ENCODE measurements around the gene CCR9.
A peak's percentile ranks its signal among the peaks of the same experiment; 100 is the strongest.

Gene CCR9

DNA sequence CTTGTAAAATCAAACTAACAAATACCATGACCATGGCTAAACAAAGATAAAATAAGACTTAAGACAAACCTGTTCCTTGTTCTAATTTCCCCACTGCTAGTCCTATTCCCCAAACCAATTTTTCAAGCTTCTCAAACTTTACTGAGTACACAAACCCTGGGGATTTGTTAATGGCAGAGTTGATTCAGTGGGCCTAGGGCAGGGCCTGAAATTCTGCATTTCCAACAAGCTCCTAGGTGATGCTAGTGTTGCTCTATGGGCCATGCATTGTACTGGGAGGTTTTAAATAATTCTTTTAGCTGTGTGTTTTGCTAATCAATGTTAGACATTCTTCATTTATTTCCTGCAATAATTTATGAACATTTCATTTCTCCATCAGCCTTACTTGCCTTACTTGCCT, 13.3 kb upstream of the CCR9 start:
- DNase-seq (ENCODE audit: low spot score), result no peak

DNA sequence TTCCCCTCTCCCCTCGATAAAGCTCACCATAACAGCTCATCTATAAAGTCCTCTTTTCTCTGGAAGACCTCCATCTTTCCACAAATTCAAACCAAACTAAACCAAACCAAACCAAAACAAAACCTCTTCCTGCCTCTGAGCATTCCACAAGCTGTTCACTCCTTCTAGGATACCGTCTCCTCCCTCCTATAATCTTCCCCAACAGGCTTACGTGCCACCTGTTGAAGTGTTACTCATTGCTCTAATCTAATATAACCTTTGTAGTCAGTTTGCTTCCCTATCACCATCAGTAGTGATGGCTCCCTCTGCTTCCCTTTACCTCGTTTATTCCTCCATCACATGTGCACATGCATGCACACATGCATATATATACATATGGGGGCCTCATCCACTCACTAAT, 12.7 kb upstream of the CCR9 start:
- DNase-seq (ENCODE audit: low spot score), result no peak

DNA sequence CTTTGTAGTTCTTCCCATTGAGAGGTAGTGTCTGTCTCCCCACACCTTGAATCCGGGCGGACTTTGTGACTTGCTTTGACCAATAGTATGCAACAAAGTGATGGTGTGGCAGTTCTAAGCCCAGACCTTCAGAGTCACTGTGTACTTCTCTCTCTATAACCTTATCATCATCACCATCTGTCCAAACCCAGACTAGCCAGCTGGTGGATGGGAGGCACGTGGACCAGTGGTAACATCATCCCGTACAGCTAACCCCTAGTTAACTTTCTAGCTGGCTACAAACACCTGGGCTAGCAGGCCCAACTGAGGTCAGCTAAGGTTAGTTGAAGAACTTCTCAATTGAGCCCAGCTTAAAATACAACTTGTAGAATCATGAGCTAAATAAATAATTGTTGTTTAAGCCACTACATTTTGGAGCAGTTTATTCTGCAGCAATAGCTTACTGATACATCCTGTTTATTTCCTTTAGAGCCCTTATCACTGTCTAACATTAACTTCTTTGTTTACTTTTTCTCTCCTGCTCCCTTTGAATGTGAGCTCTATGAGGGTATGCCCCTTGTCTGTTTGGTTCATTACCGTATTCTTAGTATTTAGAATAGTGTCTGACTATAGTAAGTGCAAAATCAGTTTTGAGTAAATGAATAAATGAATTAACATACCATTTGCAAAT, 11.5 kb upstream of the CCR9 start:
- DNase-seq (ENCODE audit: low spot score), result no peak

DNA sequence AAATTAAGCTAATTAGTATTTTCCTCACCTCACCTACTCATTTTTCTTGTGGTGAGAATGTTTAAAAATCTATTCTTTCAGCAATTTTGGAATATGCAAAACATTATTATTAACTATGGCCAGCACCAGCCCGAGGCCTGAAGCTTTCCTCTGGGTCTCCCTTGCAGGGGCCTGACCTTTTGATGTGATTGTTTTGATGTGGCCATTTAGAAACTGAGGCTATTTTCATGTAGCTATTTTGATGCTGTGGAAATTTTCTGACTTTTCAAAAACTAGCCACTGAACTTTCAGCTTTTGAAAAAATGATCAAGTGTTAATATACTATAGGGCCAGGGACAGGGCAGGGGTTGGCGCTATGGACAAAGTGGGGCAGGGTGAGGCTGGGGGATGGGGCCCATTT, 8.2 kb upstream of the CCR9 start:
- DNase-seq (ENCODE audit: low spot score), result no peak

DNA sequence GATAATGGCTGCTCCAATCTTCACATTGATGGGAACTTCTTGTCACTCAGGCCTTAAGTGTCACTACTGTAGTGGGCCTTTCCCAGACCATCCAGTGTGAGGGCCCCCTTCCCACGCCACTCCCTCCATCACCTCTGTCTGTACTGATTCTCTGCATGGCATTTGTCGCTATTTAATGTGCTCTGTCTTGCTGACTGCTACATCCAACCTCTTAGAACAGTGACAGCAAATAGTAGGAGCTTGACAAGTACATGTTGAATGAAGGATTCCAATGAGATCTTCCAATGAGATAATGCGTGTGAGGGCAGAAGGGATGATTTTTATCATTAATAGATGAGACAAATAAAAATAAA, 5.6 kb upstream of the CCR9 start:
- no peak for DNase-seq (ENCODE audit: low spot score)

DNA sequence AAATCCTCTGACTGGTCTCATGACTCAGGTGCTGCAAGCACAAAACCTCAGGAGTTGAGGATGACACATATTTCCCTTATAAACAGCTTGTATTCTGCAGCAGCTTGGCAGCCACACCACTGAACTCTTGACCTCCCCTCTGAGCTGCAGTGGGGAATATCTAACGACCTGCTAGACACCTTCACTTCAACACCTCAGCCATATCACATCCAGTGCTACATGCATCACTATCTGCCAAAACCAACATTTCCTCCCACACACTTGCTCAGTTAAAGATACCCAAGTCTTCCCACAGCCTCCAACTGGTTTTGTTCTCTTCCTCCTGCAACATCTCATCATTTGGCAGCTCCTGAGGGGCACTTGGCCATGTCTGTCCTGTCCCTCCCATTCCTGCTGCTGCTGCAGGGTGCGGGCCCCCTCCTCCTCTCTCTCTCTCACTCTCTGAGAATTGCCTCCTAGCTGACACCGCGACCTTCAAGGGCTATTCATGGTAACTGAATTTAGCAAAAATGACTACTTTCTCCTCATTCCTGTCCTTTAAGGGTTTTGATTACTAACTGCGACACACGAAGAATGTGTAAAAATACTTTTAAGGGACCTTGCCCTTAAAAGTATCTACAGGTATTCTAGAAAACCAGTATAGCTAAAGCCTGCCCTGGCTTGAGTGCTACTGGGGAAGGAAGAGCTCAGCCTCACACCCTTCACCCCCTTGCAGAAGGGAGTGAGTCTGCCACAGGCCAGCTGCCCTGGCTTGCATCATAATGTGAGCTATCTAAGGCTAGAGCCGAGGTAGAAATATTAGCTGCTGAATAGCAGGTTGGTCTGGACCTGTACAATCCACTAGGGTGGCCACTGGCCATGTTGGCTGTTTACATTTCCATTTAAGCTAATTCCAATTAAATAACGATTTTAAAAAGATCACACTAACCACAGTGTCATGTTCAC, 5.0 kb upstream of the CCR9 start:
- DNase-seq (ENCODE audit: low spot score), result no peak

DNA sequence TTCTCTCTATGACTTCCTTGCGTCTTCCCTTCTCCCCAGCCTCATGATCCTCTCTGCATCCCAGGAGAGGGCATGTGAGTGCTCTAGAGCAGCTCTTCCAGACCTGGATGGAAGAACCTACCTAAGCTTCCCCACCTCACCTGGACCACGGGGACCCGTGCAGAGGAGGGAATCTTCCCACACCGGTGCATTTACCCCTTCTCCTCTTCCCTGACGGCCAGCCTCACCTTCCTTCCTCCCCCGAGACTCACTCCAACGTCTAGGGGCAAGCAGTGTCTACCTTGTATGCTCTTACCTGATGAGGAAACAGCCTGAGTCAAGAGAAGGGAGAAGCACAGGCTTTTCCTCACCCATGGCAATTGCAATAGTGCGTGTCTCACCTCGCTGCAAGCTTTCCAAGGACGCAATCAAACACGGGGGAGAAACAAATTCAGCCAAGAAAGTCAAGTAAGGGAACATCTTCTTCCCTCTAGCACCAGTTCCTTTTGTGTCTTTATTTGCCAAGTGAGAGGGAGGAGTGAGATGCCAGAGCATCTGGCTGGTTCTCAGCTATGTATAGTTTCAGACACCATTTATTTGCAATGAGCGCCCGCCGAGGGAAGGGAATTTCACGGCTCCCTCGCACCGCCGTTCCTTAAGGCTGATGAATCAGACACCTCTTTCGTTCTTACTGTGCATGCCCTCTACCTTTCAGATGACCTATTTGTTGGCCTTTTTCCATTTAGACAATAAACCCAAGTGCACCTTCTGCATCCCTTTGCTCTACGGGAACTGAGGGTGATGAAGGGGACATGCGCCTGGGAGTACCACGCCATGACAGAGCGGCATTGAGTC, 1.8 kb upstream of the CCR9 start:
- no peak for DNase-seq (ENCODE audit: low spot score)

DNA sequence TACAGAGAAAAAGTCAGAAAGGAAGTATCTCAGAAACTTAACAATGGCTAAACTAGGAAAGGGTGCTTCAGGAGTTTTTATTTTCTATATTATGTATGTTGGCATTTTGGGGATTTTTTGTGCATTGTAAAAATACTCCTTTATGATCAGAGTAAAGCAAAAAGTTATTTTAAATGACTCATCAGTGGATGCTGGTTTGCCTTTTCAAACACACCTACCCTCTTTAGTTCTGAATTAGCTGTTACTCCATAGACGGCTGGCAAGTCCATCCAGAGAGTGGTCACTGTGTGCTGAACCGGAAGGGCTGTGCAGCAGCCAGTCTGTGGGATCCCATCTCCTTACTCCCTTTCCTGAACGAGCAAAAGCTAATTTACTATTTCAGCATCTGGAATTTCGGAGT, 942 bp downstream of the CCR9 start:
- DNase-seq (ENCODE audit: low spot score), result no peak

DNA sequence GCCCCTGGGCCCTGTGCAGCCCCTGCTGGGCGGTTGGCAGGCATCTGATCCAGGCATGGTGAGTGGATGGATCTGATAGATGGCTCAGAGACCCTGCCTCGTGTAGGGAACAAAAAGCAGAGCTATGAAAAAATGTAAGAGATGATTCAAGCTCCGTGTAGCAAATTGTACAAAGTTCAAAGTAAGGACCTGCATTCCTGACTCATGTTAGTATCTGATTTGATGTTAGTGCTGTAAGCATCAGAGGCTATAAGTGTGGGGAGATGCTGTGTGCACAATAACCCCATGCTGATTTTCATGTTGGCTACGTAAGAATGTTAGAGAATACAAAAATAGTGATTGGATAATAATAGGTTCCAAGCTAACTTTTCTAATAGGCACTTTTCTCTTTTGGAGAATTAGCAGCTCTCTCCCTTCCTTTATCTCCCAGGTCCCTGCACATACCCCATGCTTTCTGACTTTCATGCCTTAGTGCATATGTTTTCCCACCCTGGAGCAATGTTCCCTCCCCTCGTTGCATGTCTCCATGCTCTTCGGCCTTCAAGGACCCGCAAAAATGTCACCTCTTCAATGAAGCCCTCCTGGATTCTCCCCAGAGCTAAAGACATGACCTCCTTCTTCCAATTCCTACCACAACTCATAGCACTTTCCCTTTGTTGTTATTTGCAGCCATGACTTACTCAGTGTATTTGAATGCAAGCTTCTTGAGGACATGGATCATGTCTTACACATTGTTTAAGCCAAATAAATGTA, 1.6 kb downstream of the CCR9 start:
- no peak for DNase-seq (ENCODE audit: low spot score)

DNA sequence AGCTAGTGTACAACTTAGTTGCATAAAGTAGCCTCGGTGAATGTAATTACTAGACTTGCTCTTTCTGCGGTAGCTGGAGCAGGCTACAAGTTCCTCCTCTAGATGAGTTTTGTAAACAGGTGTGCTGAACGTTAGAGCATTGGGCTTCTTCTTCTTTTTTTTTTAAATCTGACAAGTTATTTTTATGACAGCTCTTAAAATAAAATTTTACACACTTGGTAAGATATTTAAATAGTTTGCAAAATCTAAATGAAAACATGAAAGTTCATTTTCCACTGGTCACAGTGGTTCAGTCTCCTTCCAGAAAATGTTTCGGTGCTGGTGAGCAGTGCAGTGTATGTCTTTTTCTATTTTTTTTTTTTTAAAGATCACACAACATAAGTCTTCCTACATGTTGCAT, 3.0 kb downstream of the CCR9 start:
- no peak for DNase-seq (ENCODE audit: low spot score)

DNA sequence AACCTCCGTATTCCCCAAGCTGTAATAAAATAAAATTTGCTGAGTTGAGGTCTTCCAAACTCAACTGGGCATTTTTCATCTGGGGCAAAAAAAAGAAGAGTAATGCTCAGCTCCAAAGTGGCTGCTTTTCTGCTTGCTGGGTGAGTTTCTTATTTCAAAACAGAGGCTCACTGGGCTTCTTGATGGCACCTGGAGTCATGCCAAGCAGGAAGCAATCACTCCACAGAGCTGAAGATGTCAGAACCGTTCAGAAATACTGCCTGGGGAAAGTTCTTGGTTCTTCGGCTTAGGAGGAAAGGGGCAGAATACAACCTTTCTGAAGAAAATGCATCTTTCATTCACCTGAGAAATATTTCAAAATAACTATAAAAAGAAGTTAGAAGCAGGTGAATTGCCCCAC, 4.1 kb downstream of the CCR9 start:
- DNase-seq (ENCODE audit: low spot score), result no peak

DNA sequence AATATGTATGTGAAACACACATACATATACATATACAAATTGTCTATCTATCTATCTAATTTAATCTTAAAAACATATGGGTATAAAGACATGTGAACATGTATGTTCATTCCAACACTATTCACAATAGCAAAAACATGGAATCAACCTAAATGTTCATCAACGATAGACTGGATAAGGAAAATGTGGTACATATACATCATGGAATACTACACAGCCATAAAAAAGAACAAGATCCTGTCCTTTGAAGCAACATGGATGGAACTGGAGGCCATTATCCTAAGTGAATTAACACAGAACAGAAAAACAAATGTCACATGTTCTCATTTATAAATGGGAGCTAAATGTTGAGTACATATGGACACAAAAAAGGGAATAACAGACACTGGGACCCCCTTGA, 5.8 kb downstream of the CCR9 start:
- DNase-seq (ENCODE audit: low spot score), result no peak

DNA sequence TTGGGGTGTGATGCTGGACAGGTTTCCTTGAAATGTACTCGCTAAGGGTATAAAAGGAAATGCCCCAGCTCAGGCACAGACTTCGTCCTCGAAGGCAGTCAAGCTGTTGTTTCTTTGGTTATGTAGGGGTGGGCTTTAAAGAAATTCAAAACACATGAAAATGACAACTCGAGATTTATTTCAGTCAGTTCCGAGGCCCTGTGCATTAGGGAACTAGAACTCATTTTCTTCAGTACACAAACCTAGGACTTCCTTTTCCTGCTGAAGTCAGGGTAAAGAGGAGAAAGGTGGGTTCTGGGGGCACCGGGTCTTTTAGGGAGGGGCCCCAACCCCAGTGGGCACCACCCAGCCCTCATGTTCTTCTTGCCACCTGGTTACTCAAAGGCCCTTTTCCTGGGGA, 7.7 kb downstream of the CCR9 start:
- no peak for DNase-seq (ENCODE audit: low spot score)

DNA sequence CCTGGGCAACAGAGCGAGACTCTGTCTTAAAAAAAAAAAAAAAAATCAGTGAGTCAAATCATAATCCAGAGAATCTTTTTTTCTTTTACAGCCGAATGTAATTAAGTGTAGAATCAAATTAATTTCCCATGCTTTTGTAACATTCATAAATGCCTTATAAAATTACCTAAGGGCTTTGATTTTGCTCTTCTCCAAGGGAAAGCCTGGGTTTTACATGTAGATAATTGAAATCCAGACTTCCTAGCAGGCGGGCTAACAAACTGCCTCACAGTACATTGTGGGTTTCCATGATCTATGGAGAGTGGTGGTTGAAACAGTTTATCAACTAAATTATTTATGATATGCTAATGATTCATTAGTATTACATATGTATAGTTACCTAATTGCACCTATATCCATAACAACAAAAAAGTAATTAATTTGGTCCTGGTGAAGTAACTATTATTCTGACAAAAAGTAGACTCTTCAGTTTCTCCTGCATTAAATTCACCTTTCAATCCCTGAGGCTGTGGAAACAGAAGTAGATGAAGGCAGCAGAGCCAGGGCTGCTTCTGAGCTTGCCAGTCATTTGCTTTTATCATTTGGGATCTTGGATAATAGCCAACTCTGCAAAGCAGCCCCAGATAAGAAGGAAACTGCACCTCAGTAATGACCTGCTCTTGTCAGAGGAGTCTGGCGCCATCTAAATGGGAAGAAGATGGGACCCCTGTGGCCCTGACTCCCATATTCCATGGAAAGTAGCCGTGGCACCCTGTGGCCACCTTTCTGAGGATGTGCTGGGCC, 9.5 kb downstream of the CCR9 start:
- DNase-seq (ENCODE audit: low spot score), result no peak

DNA sequence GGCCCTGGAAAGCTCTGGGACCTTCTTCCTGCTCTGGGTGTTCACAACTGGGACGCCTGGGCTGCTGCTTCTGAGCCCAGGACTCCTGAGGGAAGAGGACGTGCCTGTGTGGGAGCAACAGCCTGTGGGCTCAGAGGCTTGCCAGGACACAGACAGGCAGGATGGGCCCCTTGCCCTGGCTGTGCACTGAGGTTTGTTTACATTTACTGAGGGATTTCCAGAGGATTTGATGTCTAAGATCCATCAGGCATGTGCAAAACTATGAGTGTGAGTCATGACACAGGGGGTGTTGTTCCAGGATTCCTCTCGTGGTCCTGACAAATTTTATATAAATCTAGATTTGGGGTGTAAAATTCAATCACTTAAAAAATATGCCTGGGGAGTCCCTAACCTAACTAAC, 10.6 kb downstream of the CCR9 start:
- no peak for DNase-seq (ENCODE audit: low spot score)

DNA sequence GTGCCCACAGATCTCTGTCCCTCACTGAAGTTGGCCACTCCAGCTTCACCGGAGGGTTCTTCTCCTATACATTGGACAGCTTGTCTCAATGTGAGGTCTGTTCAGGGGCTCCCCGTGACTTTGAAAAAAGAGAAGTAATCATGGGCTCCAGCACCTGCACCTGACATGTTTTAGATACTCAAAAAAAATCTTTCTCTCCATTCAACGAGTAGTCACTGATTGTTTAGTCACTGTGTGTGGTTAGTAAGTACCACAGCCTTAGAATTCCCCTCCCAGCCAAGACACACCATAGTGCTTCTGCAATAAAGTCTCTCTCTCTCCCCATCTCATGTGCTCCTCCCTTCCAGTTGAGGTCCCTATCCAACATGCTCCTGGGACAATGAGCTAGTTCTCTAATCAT, 18.6 kb downstream of the CCR9 start:
- no peak for DNase-seq (ENCODE audit: low spot score)

DNA sequence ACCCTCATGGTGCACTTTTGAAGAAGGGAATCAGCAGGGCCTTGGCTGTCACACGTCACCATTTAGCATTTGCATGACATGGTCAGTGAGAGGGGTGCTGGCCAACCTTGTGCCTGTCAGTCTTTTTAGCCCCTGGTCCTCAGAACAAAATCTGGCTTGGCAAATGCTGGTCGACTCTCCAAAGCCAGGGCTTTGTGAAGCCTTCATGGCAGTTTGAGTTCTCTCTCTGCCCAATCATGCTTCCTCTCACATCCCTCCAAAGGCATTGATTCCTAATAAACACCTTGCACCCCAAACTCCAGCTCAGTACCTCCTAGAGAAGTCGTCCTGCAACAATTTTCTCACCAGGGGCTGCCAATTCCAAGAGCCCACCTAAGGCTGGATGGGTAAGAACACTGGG, 19.4 kb downstream of the CCR9 start:
- DNase-seq (ENCODE audit: low spot score), result no peak

DNA sequence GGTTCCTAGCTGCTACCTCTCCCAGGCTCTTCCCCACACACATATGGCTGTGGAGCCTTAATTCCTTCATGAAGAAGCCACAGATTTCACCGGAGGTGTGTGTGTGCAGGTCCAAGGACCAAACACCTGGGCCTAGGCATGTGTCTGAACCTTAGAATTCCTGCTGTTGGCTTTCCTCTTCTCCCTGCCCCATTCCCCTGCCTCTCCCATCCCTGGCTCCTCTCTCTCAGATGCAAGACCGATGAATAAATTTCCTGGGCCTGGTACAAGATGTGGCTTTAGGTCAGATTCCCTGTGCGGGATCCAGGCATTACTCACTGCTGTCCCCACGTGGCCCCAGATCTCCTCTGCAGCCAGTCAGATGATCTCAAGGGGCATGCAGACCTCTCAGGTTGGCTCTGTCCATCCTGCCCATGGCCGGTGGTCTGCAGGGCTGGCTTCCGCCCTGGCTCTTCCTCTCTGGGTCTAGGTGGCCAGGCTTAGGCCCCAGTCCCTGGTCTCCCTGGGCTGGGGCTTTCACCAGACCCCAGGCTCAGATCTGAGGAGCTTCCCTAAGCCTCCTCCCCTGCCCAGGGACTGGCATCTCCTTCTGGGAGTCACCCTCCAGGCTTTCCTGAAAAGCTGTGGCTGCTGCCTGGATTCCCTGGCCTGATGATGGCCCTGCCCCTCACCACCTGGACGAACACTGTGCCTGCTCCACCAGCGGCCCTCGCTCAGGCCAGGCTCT, 20.5 kb downstream of the CCR9 start:
- peak; percentile 34 for DNase-seq (ENCODE audit: low spot score)

DNA sequence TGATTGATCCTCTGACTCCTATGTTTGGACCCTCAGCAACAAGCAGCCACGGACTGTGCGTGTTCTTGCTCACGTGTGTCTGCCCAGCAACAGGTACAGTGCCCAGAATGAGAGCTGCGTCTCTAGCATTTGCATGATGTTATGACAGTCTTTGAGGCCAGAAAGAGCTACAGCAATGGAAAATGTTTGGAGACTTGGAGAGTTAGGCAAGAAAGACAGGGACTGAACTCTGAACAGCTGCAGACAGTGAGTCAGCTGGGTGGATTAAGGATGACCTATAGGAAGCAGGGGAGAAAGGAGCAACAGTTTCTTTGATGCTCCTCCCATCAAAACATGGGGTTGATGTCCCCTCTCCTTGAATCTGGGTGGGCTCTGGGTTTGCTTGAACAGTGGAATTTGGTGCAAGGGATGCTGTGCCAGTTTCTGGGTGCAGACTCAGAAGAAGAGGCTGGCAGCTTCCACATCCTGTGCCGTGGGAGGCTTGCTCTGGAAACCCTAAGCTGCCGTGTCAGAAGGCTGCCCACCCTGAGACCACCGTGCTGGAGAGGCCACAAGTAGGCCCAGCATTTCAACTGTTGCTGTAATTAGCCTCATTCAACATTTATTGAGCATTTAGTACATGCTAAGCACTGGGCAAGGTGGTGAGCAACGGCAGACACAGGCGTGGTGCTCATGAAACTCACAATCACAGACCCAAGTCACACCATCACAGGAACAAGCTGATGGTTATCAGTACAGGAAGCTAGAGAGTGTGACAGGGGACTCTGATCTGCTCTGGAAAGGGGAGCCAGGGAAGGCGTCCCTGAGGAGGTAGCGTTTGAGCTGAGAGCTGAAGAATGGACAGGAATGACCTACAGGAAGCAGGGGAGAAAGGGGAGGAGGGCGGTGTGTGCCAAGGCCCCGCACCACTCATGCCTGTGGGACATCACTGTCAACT, 21.7 kb downstream of the CCR9 start:
- no peak for DNase-seq (ENCODE audit: low spot score)

DNA sequence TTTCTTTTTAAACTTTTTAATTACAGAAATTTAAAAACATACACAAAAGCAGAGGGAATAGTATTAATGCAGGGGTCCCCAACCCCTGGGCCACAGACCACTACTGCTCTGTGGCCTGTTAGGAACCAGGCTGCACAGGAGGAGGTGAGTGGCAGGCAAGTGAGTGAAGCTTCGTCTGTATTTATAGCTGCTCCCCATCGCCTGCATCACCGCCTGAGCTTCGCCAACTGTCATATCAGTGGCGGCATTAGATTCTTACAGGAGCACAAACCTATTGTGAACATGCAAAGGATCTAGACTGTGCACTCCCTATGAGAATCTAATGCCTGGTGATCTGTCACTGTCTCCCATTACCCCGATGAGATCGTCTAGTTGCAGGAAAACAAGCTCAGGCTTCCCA, 22.4 kb downstream of the CCR9 start:
- no peak for DNase-seq (ENCODE audit: low spot score)
